ENCODE results near the gene STK39. TPM values are rescaled to one million over a fixed set of nuclear protein-coding genes. Genes with fewer than 3 reads are reported as not detected.

The STK39 gene
- total RNA-seq, 1 donor from 2014 or later, result 26.9 TPM

DNA sequence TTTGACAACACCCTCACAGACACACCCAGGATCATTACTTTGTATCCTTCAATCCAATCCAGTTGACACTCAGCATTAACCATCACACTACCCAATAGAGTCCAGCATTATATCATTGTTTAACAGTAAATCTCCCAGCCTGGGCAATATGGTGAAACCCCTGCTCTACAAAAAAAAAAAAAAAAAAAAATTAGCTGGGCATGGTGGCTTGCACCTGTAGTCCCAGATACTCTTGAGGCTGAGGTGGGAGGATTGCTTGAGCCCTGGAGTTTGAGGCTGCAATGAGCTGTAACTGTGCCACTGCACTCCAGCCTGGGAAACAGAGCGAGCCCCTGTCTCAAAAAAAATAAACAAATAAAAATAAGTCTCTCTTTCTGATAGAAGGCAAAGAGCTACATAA is 304.0 kb downstream of the STK39 start:
- no peak for DNase-seq (ENCODE audit: extremely low spot score, unreplicated experiment)
- Mint-ChIP-seq H3K4me3 (ENCODE audit: unreplicated experiment) (no peak overlapping the region), H3K27me3 (ENCODE audit: unreplicated experiment) (peaks cover 21% of the 10 kb centered on the region), H3K9me3 (ENCODE audit: unreplicated experiment) (peaks cover 10% of the 10 kb centered on the region), H3K27ac (ENCODE audit: unreplicated experiment) (no peak overlapping the region), H3K36me3 (ENCODE audit: unreplicated experiment) (no peaks in the 10 kb centered on the region), H3K4me1 (ENCODE audit: unreplicated experiment) (peaks cover 32% of the 10 kb centered on the region)
- TF ChIP-seq, protein P1, sequence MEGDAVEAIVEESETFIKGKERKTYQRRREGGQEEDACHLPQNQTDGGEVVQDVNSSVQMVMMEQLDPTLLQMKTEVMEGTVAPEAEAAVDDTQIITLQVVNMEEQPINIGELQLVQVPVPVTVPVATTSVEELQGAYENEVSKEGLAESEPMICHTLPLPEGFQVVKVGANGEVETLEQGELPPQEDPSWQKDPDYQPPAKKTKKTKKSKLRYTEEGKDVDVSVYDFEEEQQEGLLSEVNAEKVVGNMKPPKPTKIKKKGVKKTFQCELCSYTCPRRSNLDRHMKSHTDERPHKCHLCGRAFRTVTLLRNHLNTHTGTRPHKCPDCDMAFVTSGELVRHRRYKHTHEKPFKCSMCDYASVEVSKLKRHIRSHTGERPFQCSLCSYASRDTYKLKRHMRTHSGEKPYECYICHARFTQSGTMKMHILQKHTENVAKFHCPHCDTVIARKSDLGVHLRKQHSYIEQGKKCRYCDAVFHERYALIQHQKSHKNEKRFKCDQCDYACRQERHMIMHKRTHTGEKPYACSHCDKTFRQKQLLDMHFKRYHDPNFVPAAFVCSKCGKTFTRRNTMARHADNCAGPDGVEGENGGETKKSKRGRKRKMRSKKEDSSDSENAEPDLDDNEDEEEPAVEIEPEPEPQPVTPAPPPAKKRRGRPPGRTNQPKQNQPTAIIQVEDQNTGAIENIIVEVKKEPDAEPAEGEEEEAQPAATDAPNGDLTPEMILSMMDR (IDR thresholded peaks at IDR 0.05), result no peak

DNA sequence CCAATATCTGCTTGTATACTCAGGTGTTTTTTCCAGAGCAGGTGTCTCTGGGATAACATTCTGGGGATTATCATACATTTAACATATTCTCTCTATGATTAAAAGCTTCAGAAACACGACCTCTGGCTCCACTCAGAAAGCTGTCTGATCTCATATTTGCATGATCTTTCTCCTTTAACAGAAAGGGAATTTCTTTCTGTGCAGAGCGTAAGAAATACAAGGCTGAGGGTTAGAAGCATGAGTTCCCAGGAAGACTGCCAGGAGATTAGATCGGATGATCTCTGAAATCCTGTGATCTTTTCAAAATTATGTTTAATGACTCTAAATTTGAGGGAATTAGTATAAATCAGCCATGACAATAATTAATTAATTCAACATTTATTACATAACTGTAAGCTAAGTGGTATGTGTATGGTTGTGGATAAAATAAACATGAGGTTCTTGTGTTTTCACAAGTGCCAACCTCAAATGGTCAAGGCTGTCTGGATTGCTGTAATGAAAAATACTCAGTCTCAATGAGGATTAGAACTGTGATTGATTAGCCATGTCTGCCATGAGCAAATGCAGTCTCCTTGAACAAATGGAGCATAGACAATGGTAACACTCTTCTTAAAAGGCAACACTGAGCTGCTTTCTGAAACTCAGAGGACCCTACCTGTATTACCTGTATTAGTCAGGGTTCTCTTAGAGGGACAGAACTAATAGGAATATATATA is 304.9 kb downstream of the STK39 start:
- H3K4me3 Mint-ChIP-seq (ENCODE audit: unreplicated experiment), result no peak overlapping the region
- TF ChIP-seq, protein P1 (IDR thresholded peaks at IDR 0.05), result no peak
- no peak overlapping the region for H3K27ac Mint-ChIP-seq (ENCODE audit: unreplicated experiment)
- no peak for DNase-seq (ENCODE audit: extremely low spot score, unreplicated experiment)
- H3K36me3 Mint-ChIP-seq (ENCODE audit: unreplicated experiment), result no peaks in the 10 kb centered on the region
- H3K4me1 Mint-ChIP-seq (ENCODE audit: unreplicated experiment), result peaks cover 33% of the 10 kb centered on the region
- H3K9me3 Mint-ChIP-seq (ENCODE audit: unreplicated experiment), result peaks cover 5% of the 10 kb centered on the region
- peaks cover 22% of the 10 kb centered on the region for H3K27me3 Mint-ChIP-seq (ENCODE audit: unreplicated experiment)

DNA sequence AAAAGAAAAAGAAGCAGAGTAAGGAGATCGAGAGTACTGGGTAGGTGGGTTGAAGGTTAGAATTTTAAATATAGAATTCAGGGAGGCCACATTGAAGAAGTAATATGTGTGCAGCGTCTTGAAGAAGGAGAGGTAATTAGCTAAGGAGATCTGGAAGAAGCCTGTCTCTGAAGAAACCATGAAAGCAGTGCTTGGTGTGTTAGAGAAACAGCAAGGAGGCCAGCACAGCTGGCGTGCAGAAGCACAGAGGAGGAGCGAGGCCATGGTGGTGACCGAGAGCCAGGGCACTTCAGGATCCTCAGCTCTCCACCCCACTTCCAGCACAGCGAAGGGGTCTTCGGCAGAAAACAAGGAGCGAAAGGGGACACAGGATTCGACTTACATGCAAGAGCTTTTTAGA is 305.8 kb downstream of the STK39 start:
- Mint-ChIP-seq H3K27ac (ENCODE audit: unreplicated experiment) (no peak overlapping the region), H3K4me3 (ENCODE audit: unreplicated experiment) (no peak overlapping the region), H3K36me3 (ENCODE audit: unreplicated experiment) (no peaks in the 10 kb centered on the region), H3K27me3 (ENCODE audit: unreplicated experiment) (peaks cover 24% of the 10 kb centered on the region), H3K9me3 (ENCODE audit: unreplicated experiment) (peaks cover 5% of the 10 kb centered on the region), H3K4me1 (ENCODE audit: unreplicated experiment) (peaks cover 33% of the 10 kb centered on the region)
- TF ChIP-seq, protein P1 (IDR thresholded peaks at IDR 0.05), result no peak
- no peak for DNase-seq (ENCODE audit: extremely low spot score, unreplicated experiment)

DNA sequence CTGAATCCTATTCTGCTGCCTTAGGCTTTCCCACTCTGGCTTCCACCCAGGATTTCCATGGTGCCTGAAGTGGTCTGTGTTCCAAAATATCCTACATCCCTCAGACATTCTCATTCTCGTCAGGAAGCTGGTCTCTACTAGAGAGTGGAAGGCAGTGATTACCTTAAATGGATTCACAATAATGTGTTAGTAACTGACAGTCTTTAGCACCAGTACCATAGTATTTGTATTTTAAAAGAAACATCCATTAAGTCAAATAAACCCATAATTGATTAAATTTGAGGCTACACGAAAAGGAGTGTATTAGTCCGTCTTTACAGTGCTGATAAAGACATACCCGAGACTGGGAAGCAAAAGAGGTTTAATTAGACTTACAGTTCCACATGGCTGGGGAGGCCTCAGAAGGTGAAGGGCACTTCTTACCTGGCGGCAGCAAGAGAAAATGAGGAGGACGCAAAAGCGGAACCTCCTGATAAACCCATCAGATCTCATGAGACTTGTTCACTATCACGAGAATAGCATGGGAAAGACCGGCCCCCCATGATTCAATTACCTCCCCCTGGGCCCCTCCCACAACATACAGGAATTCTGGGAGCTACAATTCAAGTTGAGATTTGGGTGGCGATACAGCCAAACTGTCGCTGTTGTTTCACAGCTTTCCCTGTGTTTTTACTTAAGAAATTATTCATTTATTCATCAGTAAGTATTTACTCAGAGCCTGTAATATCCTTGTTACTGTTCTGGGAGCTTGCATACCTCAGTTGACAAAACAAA is 306.5 kb downstream of the STK39 start:
- H3K27me3 Mint-ChIP-seq (ENCODE audit: unreplicated experiment), result peaks cover 24% of the 10 kb centered on the region
- TF ChIP-seq, protein P1 (IDR thresholded peaks at IDR 0.05), result no peak
- H3K4me3 Mint-ChIP-seq (ENCODE audit: unreplicated experiment), result no peak overlapping the region
- no peaks in the 10 kb centered on the region for H3K36me3 Mint-ChIP-seq (ENCODE audit: unreplicated experiment)
- no peak for DNase-seq (ENCODE audit: extremely low spot score, unreplicated experiment)
- peaks cover 31% of the 10 kb centered on the region for H3K4me1 Mint-ChIP-seq (ENCODE audit: unreplicated experiment)
- H3K27ac Mint-ChIP-seq (ENCODE audit: unreplicated experiment), result no peak overlapping the region
- peaks cover 3% of the 10 kb centered on the region for H3K9me3 Mint-ChIP-seq (ENCODE audit: unreplicated experiment)

DNA sequence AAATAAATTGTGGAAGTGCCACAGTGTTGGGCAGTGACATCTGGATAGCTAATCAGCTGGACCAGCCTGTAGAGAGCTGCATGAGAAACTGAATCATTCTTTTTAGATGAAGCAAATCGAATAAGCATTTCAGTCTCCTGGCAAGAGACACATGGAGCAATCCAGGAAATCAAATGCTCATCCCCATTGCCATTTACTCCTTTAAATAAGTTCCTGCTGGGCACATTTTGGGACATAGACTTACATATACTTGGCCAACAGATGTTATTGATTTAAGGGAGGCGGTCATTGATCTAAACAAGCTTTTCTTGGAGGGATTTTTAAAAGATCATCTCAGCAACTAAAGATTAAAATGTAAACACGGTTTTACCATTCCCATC is 307.1 kb downstream of the STK39 start:
- Mint-ChIP-seq H3K9me3 (ENCODE audit: unreplicated experiment) (peaks cover 6% of the 10 kb centered on the region), H3K27me3 (ENCODE audit: unreplicated experiment) (peaks cover 24% of the 10 kb centered on the region), H3K27ac (ENCODE audit: unreplicated experiment) (no peak overlapping the region), H3K4me1 (ENCODE audit: unreplicated experiment) (peaks cover 25% of the 10 kb centered on the region), H3K36me3 (ENCODE audit: unreplicated experiment) (no peaks in the 10 kb centered on the region), H3K4me3 (ENCODE audit: unreplicated experiment) (no peak overlapping the region)
- TF ChIP-seq, protein P1 (IDR thresholded peaks at IDR 0.05), result no peak
- DNase-seq (ENCODE audit: extremely low spot score, unreplicated experiment), result no peak
